Smooth muscle cell (in vitro differentiated cells): ENCODE data around the gene UBTD1. TPM values are rescaled to one million over a fixed set of nuclear protein-coding genes. Genes with fewer than 3 reads are reported as not detected.

Source experiments
- DNase-seq: peaks from one replicate; lab custom pipeline; 2025; ENCODE audit not compliant: unreplicated experiment; lab: John Stamatoyannopoulos, UW
- H2AFZ ChIP-seq: fragments of 200-600 bp; sonication (generic); 2 replicates; pipeline ENCODE4 v1.6.0; 2016; ENCODE audit warnings: antibody characterized with exemption, low read depth, mild to moderate bottlenecking
- H3F3A ChIP-seq: fragments of 200-600 bp; sonication (generic); 2 replicates; pipeline ENCODE4 v1.6.0; 2017; ENCODE audit warnings: antibody characterized with exemption, low read depth
- H3K27ac ChIP-seq: fragments of 200-600 bp; sonication (generic); 2 replicates; pipeline ENCODE4 v1.5.1; 2016; ENCODE audit warnings: low read depth, mild to moderate bottlenecking
- H3K27me3 ChIP-seq: fragments of 200-600 bp; sonication (generic); 2 replicates; pipeline ENCODE4 v1.6.1; 2016; ENCODE audit warnings: low read depth, mild to moderate bottlenecking
- H3K36me3 ChIP-seq: fragments of 200-600 bp; sonication (generic); 2 replicates; pipeline ENCODE4 v1.5.1; 2016; ENCODE audit warnings: low read depth
- H3K4me1 ChIP-seq: fragments of 200-600 bp; sonication (generic); 2 replicates; pipeline ENCODE4 v1.5.1; 2016; ENCODE audit warnings: low read depth
- H3K4me2 ChIP-seq: fragments of 200-600 bp; sonication (generic); 2 replicates; pipeline ENCODE4 v1.6.0; 2016; ENCODE audit warnings: mild to moderate bottlenecking
- H3K4me3 ChIP-seq: fragments of 200-600 bp; sonication (generic); 2 replicates; pipeline ENCODE4 v1.5.1; 2016; ENCODE audit warnings: mild to moderate bottlenecking
- H3K79me2 ChIP-seq: fragments of 200-600 bp; sonication (generic); 2 replicates; pipeline ENCODE4 v1.6.0; 2016; ENCODE audit warnings: low read depth, mild to moderate bottlenecking
- H3K9ac ChIP-seq: fragments of 200-600 bp; sonication (generic); 2 replicates; pipeline ENCODE4 v1.6.0; 2016; ENCODE audit warnings: low read depth
- H3K9me3 ChIP-seq: fragments of 200-600 bp; sonication (generic); replicated peaks from 2 replicates; pipeline ENCODE4 v1.5.1; 2016; ENCODE audit warnings: low read depth
- H4K20me1 ChIP-seq: fragments of 200-600 bp; sonication (generic); 2 replicates; pipeline ENCODE4 v1.6.0; 2016; ENCODE audit warnings: low read depth
- CTCF ChIP-seq: fragments of 200-600 bp; sonication (generic); IDR thresholded peaks from 2 replicates; pipeline ENCODE4 v1.5.1; 2017; ENCODE audit warnings: borderline replicate concordance, mild to moderate bottlenecking, antibody characterized with exemption; ENCODE audit not compliant: insufficient read depth, poor library complexity, severe bottlenecking
- WGBS: methylation state at CpG from one replicate; pipeline ENCODE4 v1.1.7; 2016; ENCODE audit warnings: low lambda C conversion rate; 5-methylcytosine and 5-hydroxymethylcytosine counted together
- polyA plus RNA-seq: library from polyadenylated mRNA; unstranded; fragments of >200 nt; fragmentation: Nextera tagmentation; extraction: Ambion mirVana; gene quantifications from 2 replicates; pipeline ENCODE4 v1.2.1, GENCODE V29; 2016
- total RNA-seq: library from RNA; depleted of rRNA; stranded (reverse); fragments of >200 nt; gene quantifications from 2 replicates; pipeline ENCODE4 v1.2.3, GENCODE V29; 2014

The UBTD1 gene
- total and polyA plus RNA-seq, 2 experiments from 2014 or later: 26.5 to 59.9 TPM

- Histone ChIP-seq H3K9ac (no peak overlapping the region), H3K4me3 (no peak overlapping the region), H4K20me1 (peaks cover 97% of the 10 kb centered on the region), H2AFZ (no peak overlapping the region), H3K79me2 (peaks cover 95% of the 10 kb centered on the region), H3K4me1 (no peaks in the 10 kb centered on the region), H3K27ac (no peak overlapping the region), H3K4me2 (no peak overlapping the region), H3K36me3 (no peaks in the 10 kb centered on the region), H3K9me3 (no peaks in the 10 kb centered on the region), H3F3A (no peaks in the 10 kb centered on the region), H3K27me3 (no peaks in the 10 kb centered on the region)
- DNase-seq: no peak
- TF ChIP-seq CTCF: no peak
- 99% methylated on average over 4 of the region's 4 CpGs for WGBS
These were observed 13.0 kb upstream of the UBTD1 start for GRCh38 chr10:97485647-97486281.

GRCh38 chr10:97490592-97490991 is 8.1 kb upstream of the UBTD1 start:
- TF ChIP-seq CTCF: no peak
- Histone ChIP-seq H3K9ac (no peak overlapping the region), H3K36me3 (no peaks in the 10 kb centered on the region), H3F3A (no peaks in the 10 kb centered on the region), H3K27me3 (no peaks in the 10 kb centered on the region), H3K4me2 (no peak overlapping the region), H3K4me1 (peaks cover 11% of the 10 kb centered on the region), H4K20me1 (peaks cover 98% of the 10 kb centered on the region), H3K27ac (peak overlapping the region; percentile 40), H3K9me3 (no peaks in the 10 kb centered on the region), H2AFZ (no peak overlapping the region), H3K79me2 (peaks cover 100% of the 10 kb centered on the region), H3K4me3 (no peak overlapping the region)
- DNase-seq: no peak
- 88% methylated on average over 2 of the region's 2 CpGs for WGBS

- H3K4me2 ChIP-seq: no peak overlapping the region
- no peak for TF ChIP-seq CTCF
- no peak overlapping the region for H3K4me3 ChIP-seq
- no peaks in the 10 kb centered on the region for H3K9me3 ChIP-seq
- no peaks in the 10 kb centered on the region for H3K27me3 ChIP-seq
- peaks cover 86% of the 10 kb centered on the region for H3K79me2 ChIP-seq
- no peaks in the 10 kb centered on the region for H3F3A ChIP-seq
- peaks cover 29% of the 10 kb centered on the region for H3K4me1 ChIP-seq
- 79% methylated on average over 2 of the region's 2 CpGs for WGBS
- H3K36me3 ChIP-seq: no peaks in the 10 kb centered on the region
- H4K20me1 ChIP-seq: peaks cover 82% of the 10 kb centered on the region
- peak overlapping the region; percentile 47 for H3K27ac ChIP-seq
- DNase-seq: no peak
- H2AFZ ChIP-seq: no peak overlapping the region
- no peak overlapping the region for H3K9ac ChIP-seq
These were observed 4.6 kb upstream of the UBTD1 start for GRCh38 chr10:97494151-97494550.
